Measurements from ENCODE around the gene UTP25.

The UTP25 gene

GRCh38 chr1:209849388-209849787 lies 21.6 kb downstream of the UTP25 start:
- DNase-seq (ENCODE audit: low spot score) = no peak
- in situ Hi-C loops (cut with MboI; ENCODE audit: low pct_unique_long_range_greater_than_20kb, low sequenced_read_pairs, unreplicated experiment) = no loop called here
- no peak for TF ChIP-seq CTCF (IDR thresholded peaks at IDR 0.05; ENCODE audit: extremely low read depth, insufficient read depth, missing control alignments)

GRCh38 chr1:209850342-209850979 lies 22.7 kb downstream of the UTP25 start:
- peak; percentile 44 for DNase-seq (ENCODE audit: low spot score)
- in situ Hi-C loops (cut with MboI; ENCODE audit: low pct_unique_long_range_greater_than_20kb, low sequenced_read_pairs, unreplicated experiment) = loop anchor here (25.0 kb wide), 2 partner anchors 137 to 462 kb away; no protein-coding TSS in a partner anchor
- peak; percentile 52 for TF ChIP-seq CTCF (IDR thresholded peaks at IDR 0.05; ENCODE audit: extremely low read depth, insufficient read depth, missing control alignments)

GRCh38 chr1:209853676-209854075 lies 25.9 kb downstream of the UTP25 start:
- TF ChIP-seq CTCF (IDR thresholded peaks at IDR 0.05; ENCODE audit: extremely low read depth, insufficient read depth, missing control alignments) = no peak
- DNase-seq (ENCODE audit: low spot score) = no peak
- in situ Hi-C loops (cut with MboI; ENCODE audit: low pct_unique_long_range_greater_than_20kb, low sequenced_read_pairs, unreplicated experiment) = loop anchor here (25.0 kb wide), 2 partner anchors 134 to 459 kb away; no protein-coding TSS in a partner anchor

GRCh38 chr1:209854196-209854595 lies 26.4 kb downstream of the UTP25 start:
- TF ChIP-seq CTCF (IDR thresholded peaks at IDR 0.05; ENCODE audit: extremely low read depth, insufficient read depth, missing control alignments) = no peak
- no peak for DNase-seq (ENCODE audit: low spot score)
- in situ Hi-C loops (cut with MboI; ENCODE audit: low pct_unique_long_range_greater_than_20kb, low sequenced_read_pairs, unreplicated experiment) = loop anchor here (25.0 kb wide), 2 partner anchors 133 to 458 kb away; no protein-coding TSS in a partner anchor

- no peak for DNase-seq (ENCODE audit: low spot score)
- in situ Hi-C loops (cut with MboI; ENCODE audit: low pct_unique_long_range_greater_than_20kb, low sequenced_read_pairs, unreplicated experiment) = loop anchor here (25.0 kb wide), 2 partner anchors 132 to 457 kb away; no protein-coding TSS in a partner anchor
- TF ChIP-seq CTCF (IDR thresholded peaks at IDR 0.05; ENCODE audit: extremely low read depth, insufficient read depth, missing control alignments) = no peak
These were observed 27.2 kb downstream of the UTP25 start for GRCh38 chr1:209855006-209855405.

DNA sequence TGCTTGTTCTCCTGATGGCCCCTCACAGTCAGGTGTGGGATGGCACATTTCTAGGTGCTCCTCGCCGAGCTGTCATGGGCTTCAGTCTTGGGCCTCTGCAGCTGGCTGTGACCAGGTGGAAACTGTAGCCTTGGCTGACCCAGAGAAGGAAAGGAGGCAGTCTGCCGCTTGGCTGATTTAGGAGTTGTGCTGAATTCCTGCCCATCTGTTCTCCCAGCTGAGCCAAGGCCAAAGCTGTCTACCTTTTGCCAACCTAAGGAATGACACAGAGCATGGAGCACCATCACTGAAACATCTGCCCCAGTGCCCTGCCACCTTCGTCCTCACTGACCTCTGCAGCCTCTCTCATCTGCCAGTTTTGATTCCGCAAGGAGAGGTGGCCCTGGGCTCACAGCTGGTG lies 27.9 kb downstream of the UTP25 start:
- TF ChIP-seq CTCF (IDR thresholded peaks at IDR 0.05; ENCODE audit: extremely low read depth, insufficient read depth, missing control alignments) = no peak
- no peak for DNase-seq (ENCODE audit: low spot score)
- in situ Hi-C loops (cut with MboI; ENCODE audit: low pct_unique_long_range_greater_than_20kb, low sequenced_read_pairs, unreplicated experiment) = loop anchor here (25.0 kb wide), 2 partner anchors 132 to 457 kb away; no protein-coding TSS in a partner anchor
